ENCODE results near the gene GPR108. TPM values are rescaled to one million over a fixed set of nuclear protein-coding genes. Genes with fewer than 3 reads are reported as not detected.
"Not testable (repeated sequence)": the region's sequence is repeated elsewhere in the genome, so short reads cannot be mapped to it uniquely, and the experiment has no call there.

Gene GPR108
- total RNA-seq, 4 donors from 2014 or later = 38.2 to 61.7 (median 48.2) TPM

GRCh38 chr19:6772028-6772865 lies 34.9 kb upstream of the GPR108 start, which contains the start of gene VAV1:
TSS of gene VAV1 (plus strand) at chr19:6772708. CDS start at chr19:6772808, 100 bp downstream.
- Histone ChIP-seq H3K27me3 (peaks cover 0 to 48% (median 9%) of the 10 kb centered on the region in 4 donors), H3K4me1 (peaks cover 5 to 9% (median 7%) of the 10 kb centered on the region in 4 donors), H3K27ac (replicated peaks in 1 of 4) (peak within 1 kb of the TSS in 2 of 4 donors; percentile 10 to 48), H3K36me3 (no peaks in the 10 kb centered on the region), H3K9me3 (no peaks in the 10 kb centered on the region), H3K4me3 (peak within 1 kb of the TSS; percentile 37 to 56 (median 44))
- intact Hi-C loops (cut with DNase I) = no loop called here
- WGBS = 67% methylated on average over 8 of the region's 25 CpGs
- DNase-seq (ENCODE audit: extremely low spot score) = no peak
- TF ChIP-seq, protein P1, sequence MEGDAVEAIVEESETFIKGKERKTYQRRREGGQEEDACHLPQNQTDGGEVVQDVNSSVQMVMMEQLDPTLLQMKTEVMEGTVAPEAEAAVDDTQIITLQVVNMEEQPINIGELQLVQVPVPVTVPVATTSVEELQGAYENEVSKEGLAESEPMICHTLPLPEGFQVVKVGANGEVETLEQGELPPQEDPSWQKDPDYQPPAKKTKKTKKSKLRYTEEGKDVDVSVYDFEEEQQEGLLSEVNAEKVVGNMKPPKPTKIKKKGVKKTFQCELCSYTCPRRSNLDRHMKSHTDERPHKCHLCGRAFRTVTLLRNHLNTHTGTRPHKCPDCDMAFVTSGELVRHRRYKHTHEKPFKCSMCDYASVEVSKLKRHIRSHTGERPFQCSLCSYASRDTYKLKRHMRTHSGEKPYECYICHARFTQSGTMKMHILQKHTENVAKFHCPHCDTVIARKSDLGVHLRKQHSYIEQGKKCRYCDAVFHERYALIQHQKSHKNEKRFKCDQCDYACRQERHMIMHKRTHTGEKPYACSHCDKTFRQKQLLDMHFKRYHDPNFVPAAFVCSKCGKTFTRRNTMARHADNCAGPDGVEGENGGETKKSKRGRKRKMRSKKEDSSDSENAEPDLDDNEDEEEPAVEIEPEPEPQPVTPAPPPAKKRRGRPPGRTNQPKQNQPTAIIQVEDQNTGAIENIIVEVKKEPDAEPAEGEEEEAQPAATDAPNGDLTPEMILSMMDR (IDR thresholded peaks at IDR 0.05) = no peak
- no peak for TF ChIP-seq POLR2A (IDR thresholded peaks at IDR 0.05; ENCODE audit: low read depth)
- TF ChIP-seq POLR2AphosphoS5 (IDR thresholded peaks at IDR 0.05) = no peak
- no peak for TF ChIP-seq EP300 (IDR thresholded peaks at IDR 0.05)

DNA sequence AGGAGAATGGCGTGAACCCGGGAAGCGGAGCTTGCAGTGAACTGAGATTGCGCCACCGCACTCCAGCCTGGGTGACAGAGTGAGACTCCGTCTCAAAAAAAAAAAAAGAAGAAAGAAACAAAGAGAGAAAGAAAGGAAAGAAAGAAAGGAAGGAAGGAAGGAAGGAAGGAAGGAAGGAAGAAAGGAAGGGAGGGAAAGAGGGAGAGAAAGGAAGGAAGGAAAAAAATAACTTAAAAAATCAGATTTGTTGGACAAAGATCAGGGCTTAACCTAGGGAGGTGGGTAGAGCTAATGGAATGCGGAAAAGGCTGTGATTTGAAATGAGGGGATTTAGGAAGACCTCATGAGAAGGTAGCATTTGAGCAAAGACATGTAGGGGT lies 34.3 kb upstream of the GPR108 start:
- H3K36me3 ChIP-seq; DNase-seq (ENCODE audit: extremely low spot score); H3K27ac ChIP-seq (replicated peaks in 1 of 4); H3K9me3 ChIP-seq; H3K4me3 ChIP-seq; intact Hi-C loops (cut with DNase I): not testable (repeated sequence)
- Histone ChIP-seq H3K27me3 (peaks cover 0 to 54% (median 14%) of the 10 kb centered on the region in 4 donors), H3K4me1 (peaks cover 11 to 14% (median 13%) of the 10 kb centered on the region in 4 donors)
- WGBS = 86% methylated on average over 7 of the region's 7 CpGs

GRCh38 chr19:6769006-6769619 lies 31.7 kb upstream of the GPR108 start:
- Histone ChIP-seq H3K27me3 (peaks cover 0 to 78% (median 20%) of the 10 kb centered on the region in 4 donors), H3K27ac (replicated peaks in 1 of 4) (no peak overlapping the region), H3K9me3 (no peaks in the 10 kb centered on the region), H3K4me3 (no peak overlapping the region), H3K36me3 (no peaks in the 10 kb centered on the region), H3K4me1 (peaks cover 17 to 22% (median 21%) of the 10 kb centered on the region in 4 donors)
- intact Hi-C loops (cut with DNase I) = no loop called here
- TF ChIP-seq, protein P1 (IDR thresholded peaks at IDR 0.05) = peak; percentile 34 to 48 (median 37)
- no peak for TF ChIP-seq POLR2AphosphoS5 (IDR thresholded peaks at IDR 0.05)
- 55% methylated on average over 10 of the region's 11 CpGs for WGBS
- no peak for DNase-seq (ENCODE audit: extremely low spot score)

DNA sequence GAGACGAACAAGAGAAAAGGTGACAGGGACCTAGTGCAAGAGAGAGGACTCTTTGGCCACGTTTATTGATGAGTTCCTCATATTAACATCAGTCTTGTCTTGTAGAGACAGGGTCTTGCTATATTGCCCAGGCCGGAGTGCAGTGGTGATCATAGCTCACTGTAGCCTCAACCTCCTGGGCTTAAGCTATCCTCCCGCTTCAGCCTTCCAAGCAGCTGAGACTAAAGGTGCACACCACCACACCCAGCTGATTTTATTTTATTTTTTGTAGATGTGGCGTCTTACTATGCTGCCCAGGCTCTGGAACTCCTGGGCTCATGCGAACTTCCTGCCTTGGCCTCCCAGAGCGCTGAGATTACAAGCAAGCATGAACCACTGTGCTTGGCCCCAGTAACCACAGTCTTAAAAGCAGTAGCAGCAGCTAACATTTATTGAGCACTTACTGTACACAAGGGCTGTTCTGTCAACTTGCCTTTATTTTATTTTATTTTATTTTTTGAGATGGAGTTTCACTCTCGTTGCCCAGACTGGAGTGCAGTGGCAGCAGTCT lies 30.9 kb upstream of the GPR108 start:
- WGBS = 66% methylated on average over 8 of the region's 8 CpGs
- Histone ChIP-seq H3K4me3 (peak overlapping the region in 1 of 4 donors; percentile 55), H3K36me3 (no peaks in the 10 kb centered on the region), H3K27me3 (peaks cover 0 to 84% (median 20%) of the 10 kb centered on the region in 4 donors), H3K27ac (replicated peaks in 1 of 4) (peak overlapping the region in 1 of 4 donors; percentile 10), H3K9me3 (no peaks in the 10 kb centered on the region), H3K4me1 (peaks cover 17 to 22% (median 21%) of the 10 kb centered on the region in 4 donors)
- no peak for DNase-seq (ENCODE audit: extremely low spot score)
- intact Hi-C loops (cut with DNase I) = no loop called here
- TF ChIP-seq, protein P1 (IDR thresholded peaks at IDR 0.05) = no peak
- TF ChIP-seq POLR2A (IDR thresholded peaks at IDR 0.05; ENCODE audit: low read depth) (no peak), POLR2AphosphoS5 (IDR thresholded peaks at IDR 0.05) (no peak), EP300 (IDR thresholded peaks at IDR 0.05) (no peak)
